H1 (cell line): Measurements from ENCODE around the gene SIPA1L2. TPM values are rescaled to one million over a fixed set of nuclear protein-coding genes. Genes with fewer than 3 reads are reported as not detected.

Source experiments
- CTCF ChIA-PET: fragments of 300-600 bp; sonication (Branson Sonifier 250); formaldehyde crosslinking; loops from one replicate; lab custom pipeline; 2021; ENCODE audit not compliant: partially characterized antibody; lab: Charles Lee
- POLR2A ChIA-PET: fragments of 300-600 bp; sonication (Branson Sonifier 250); formaldehyde crosslinking; loops from one replicate; lab custom pipeline; 2021; ENCODE audit warnings: inconsistent platforms; ENCODE audit not compliant: partially characterized antibody; lab: Charles Lee
- DNase-seq, 2 experiments: peaks; one replicate each; pipeline versions ENCODE4 v3.0.0 to v3.0.0-alpha.2; 2010 to 2022; ENCODE audit warnings: low spot score in 2 of 2, low read depth in 1 of 2, mixed read lengths in 1 of 2
- FAIRE-seq: peaks from 2 replicates; lab custom pipeline; 2011; peaks lifted over from hg19 to GRCh38; lab: Jason Lieb, UNC
- H2AFZ ChIP-seq: 2 replicates; pipeline ENCODE4 v1.8.1; 2012; ENCODE audit warnings: low read length, inconsistent platforms
- H2AK5ac ChIP-seq: 2 replicates; pipeline ENCODE4 v1.6.1; 2013; ENCODE audit warnings: low read depth, low read length
- H2BK120ac ChIP-seq: replicated peaks from 2 replicates; pipeline ENCODE3; 2013; ENCODE audit warnings: low read depth, low read length, inconsistent platforms
- H2BK12ac ChIP-seq: 2 replicates; pipeline ENCODE4 v1.6.1; 2013; ENCODE audit warnings: low read depth, low read length
- H2BK15ac ChIP-seq: 2 replicates; pipeline ENCODE4 v1.6.1; 2013; ENCODE audit warnings: low read length
- H2BK20ac ChIP-seq: 2 replicates; pipeline ENCODE4 v1.6.1; 2013; ENCODE audit warnings: low read length
- H2BK5ac ChIP-seq: 2 replicates; pipeline ENCODE4 v1.6.1; 2013; ENCODE audit warnings: low read depth, low read length
- H3K14ac ChIP-seq: 2 replicates; pipeline ENCODE4 v1.6.1; 2013; ENCODE audit warnings: inconsistent platforms; ENCODE audit not compliant: insufficient read length
- H3K18ac ChIP-seq: 2 replicates; pipeline ENCODE4 v1.6.1; 2013; ENCODE audit warnings: low read length; ENCODE audit errors: extremely low read depth
- H3K23ac ChIP-seq: 2 replicates; pipeline ENCODE4 v1.6.1; 2013; ENCODE audit warnings: inconsistent platforms; ENCODE audit not compliant: insufficient read length
- H3K23me2 ChIP-seq: 2 replicates; pipeline ENCODE4 v1.6.1; 2013; ENCODE audit warnings: low read depth, low read length
- H3K27ac ChIP-seq: 2 replicates; pipeline ENCODE4 v1.6.1; 2011; ENCODE audit warnings: low read depth, low read length, inconsistent platforms
- H3K27me3 ChIP-seq, 4 experiments: replicated peaks in 1 of 4; 1 replicate in 1 of 4; 2 replicates in 3 of 4; pipeline versions ENCODE4 v1.6.1 to v1.8.1; 2011 to 2013; ENCODE audit warnings: low read length in 3 of 4, mild to moderate bottlenecking in 3 of 4, inconsistent platforms in 2 of 4, mixed read lengths in 2 of 4, moderate library complexity in 1 of 4; ENCODE audit not compliant: control insufficient read depth in 3 of 4, insufficient read depth in 3 of 4; ENCODE audit errors: extremely low read depth in 1 of 4
- H3K36me3 ChIP-seq, 4 experiments: 2 replicates each; pipeline versions ENCODE4 v1.6.1 to v1.8.1; 2011 to 2013; ENCODE audit warnings: mild to moderate bottlenecking in 4 of 4, low read length in 3 of 4, moderate library complexity in 2 of 4, control low read depth in 1 of 4, inconsistent platforms in 1 of 4; ENCODE audit not compliant: insufficient read depth in 4 of 4, control insufficient read depth in 2 of 4
- H3K4ac ChIP-seq: replicated peaks from 2 replicates; pipeline ENCODE3; 2013; ENCODE audit warnings: low read length, low read depth, mixed read lengths, inconsistent platforms; ENCODE audit not compliant: insufficient read length
- H3K4me1 ChIP-seq, 4 experiments: replicated peaks in 1 of 4; 1 replicate in 1 of 4; 2 replicates in 3 of 4; pipeline versions ENCODE4 v1.6.1 to v1.8.1; 2011 to 2013; ENCODE audit warnings: low read length in 3 of 4, inconsistent platforms in 2 of 4, mixed read lengths in 1 of 4; ENCODE audit not compliant: insufficient read depth in 4 of 4, control insufficient read depth in 3 of 4
- H3K4me2 ChIP-seq, 2 experiments: 2 replicates each; pipeline versions ENCODE4 v1.6.1 to v1.8.1; 2011 to 2013; ENCODE audit warnings: low read depth in 2 of 2, low read length in 2 of 2, control low read depth in 1 of 2, inconsistent platforms in 1 of 2, mild to moderate bottlenecking in 1 of 2; ENCODE audit not compliant: insufficient read depth in 1 of 2
- H3K4me3 ChIP-seq, 4 experiments: fragments of 200-600, 300-600 bp in 1 of 4; sonication (generic), shearing (Covaris generic), sonication (Bioruptor Twin) in 1 of 4; 2 replicates each; pipeline versions ENCODE4 v1.5.1 to v1.8.1; 2011 to 2016; ENCODE audit warnings: low read length in 4 of 4, low read depth in 3 of 4, control low read depth in 2 of 4, inconsistent platforms in 2 of 4, mild to moderate bottlenecking in 2 of 4, mixed read lengths in 1 of 4, moderate library complexity in 1 of 4; ENCODE audit not compliant: insufficient read depth in 2 of 4; ENCODE audit errors: extremely low read depth in 1 of 4
- H3K56ac ChIP-seq: replicated peaks from 2 replicates; pipeline ENCODE3; 2013; ENCODE audit warnings: low read depth, mild to moderate bottlenecking, mixed read lengths, low read length, inconsistent platforms; ENCODE audit not compliant: insufficient read length
- H3K79me1 ChIP-seq: 2 replicates; pipeline ENCODE4 v1.6.1; 2013; ENCODE audit warnings: low read depth, low read length, control low read depth
- H3K79me2 ChIP-seq, 2 experiments: 2 replicates each; pipeline versions ENCODE4 v1.6.1 to v1.8.1; 2012 to 2013; ENCODE audit warnings: low read length in 2 of 2, mild to moderate bottlenecking in 2 of 2, inconsistent platforms in 1 of 2; ENCODE audit not compliant: insufficient read depth in 2 of 2, control insufficient read depth in 1 of 2
- H3K9ac ChIP-seq, 4 experiments: replicated peaks in 1 of 4; 1 replicate in 1 of 4; 2 replicates in 3 of 4; pipeline versions ENCODE4 v1.6.1 to v1.8.1; 2011 to 2013; ENCODE audit warnings: low read depth in 3 of 4, low read length in 3 of 4, control low read depth in 2 of 4, mild to moderate bottlenecking in 2 of 4, moderate library complexity in 2 of 4, inconsistent platforms in 1 of 4; ENCODE audit errors: extremely low read depth in 1 of 4
- H3K9me3 ChIP-seq, 2 experiments: 2 replicates each; pipeline versions ENCODE4 v1.6.1 to v1.8.1; 2012 to 2013; ENCODE audit warnings: mild to moderate bottlenecking in 2 of 2, moderate library complexity in 2 of 2, control low read depth in 1 of 2, inconsistent platforms in 1 of 2, low read depth in 1 of 2, low read length in 1 of 2, mixed read lengths in 1 of 2; ENCODE audit not compliant: insufficient read depth in 2 of 2
- H4K20me1 ChIP-seq, 2 experiments: replicated peaks in 1 of 2; 2 replicates each; pipeline versions ENCODE3 to v1.8.1; 2011 to 2013; ENCODE audit warnings: inconsistent platforms in 2 of 2, low read length in 2 of 2, mild to moderate bottlenecking in 1 of 2; ENCODE audit not compliant: insufficient read depth in 2 of 2, control insufficient read depth in 1 of 2
- H4K5ac ChIP-seq: 2 replicates; pipeline ENCODE4 v1.6.1; 2013; ENCODE audit warnings: low read length, low read depth, mixed read lengths, inconsistent platforms; ENCODE audit not compliant: insufficient read length
- H4K8ac ChIP-seq: 2 replicates; pipeline ENCODE4 v1.8.0; 2013; ENCODE audit warnings: mild to moderate bottlenecking, moderate library complexity, low read length, inconsistent platforms; ENCODE audit not compliant: insufficient read depth; ENCODE audit errors: extremely low read depth
- H4K91ac ChIP-seq: replicated peaks from 2 replicates; pipeline ENCODE3; 2013; ENCODE audit warnings: low read length, mixed read lengths, inconsistent platforms; ENCODE audit not compliant: insufficient read length
- KDM1A ChIP-seq: fragments of 200-600, 300-600 bp; sonication (generic); IDR thresholded peaks from 2 replicates; pipeline ENCODE4 v1.7.1; 2016; ENCODE audit warnings: mild to moderate bottlenecking, low read length, borderline replicate concordance
- PHF8 ChIP-seq: fragments of 200-600 bp; sonication (generic); conservative IDR thresholded peaks from 2 replicates; pipeline ENCODE4 v1.7.1; 2012; ENCODE audit warnings: low read depth, mild to moderate bottlenecking, inconsistent platforms, low read length, moderate library complexity
- POLR2AphosphoS5 ChIP-seq: IDR thresholded peaks from 2 replicates; pipeline ENCODE4 v1.6.1; 2011; ENCODE audit warnings: low read depth, low read length
- WGBS, 2 experiments: shearing (Covaris generic) in 1 of 2; methylation state at CpG; one replicate each; pipeline versions ENCODE4 v1.1.6 to v1.1.7; 2013 to 2015; ENCODE audit warnings: low lambda C conversion rate in 2 of 2, mixed read lengths in 2 of 2, inconsistent platforms in 1 of 2, low coverage in 1 of 2, missing lambda C conversion rate in 1 of 2; ENCODE audit not compliant: insufficient replicate concordance in 2 of 2, insufficient coverage in 1 of 2, insufficient read length in 1 of 2; ENCODE audit errors: extremely low coverage in 1 of 2, missing lambda C conversion rate in 1 of 2; 5-methylcytosine and 5-hydroxymethylcytosine counted together
- polyA plus RNA-seq, 7 experiments: library from polyadenylated mRNA; depleted of rRNA in 3 of 7; stranded (reverse) in 5 of 7; unstranded in 2 of 7; fragments of >200 nt in 5 of 7; fragments of 200-250 nt in 2 of 7; gene quantifications; 1 replicate in 5 of 7; 2 replicates in 1 of 7; 4 replicates in 1 of 7; pipeline versions ENCODE4 v1.2.1 to v1.2.3, GENCODE V29; 2011 to 2013; ENCODE audit warnings: missing spikeins in 2 of 7, mixed read lengths in 2 of 7
- total RNA-seq: library from RNA; stranded (reverse); fragmentation: NEBNext Ultra II Directional; extraction: Animal tissue kit (Norgen Biotek cat#: 25700); gene quantifications from 2 replicates; pipeline ENCODE4 v1.2.1, GENCODE V29; 2021
- TF ChIP-seq, protein P1 (sequence below): IDR thresholded peaks from 2 replicates; pipeline ENCODE4 v1.6.1; 2011; ENCODE audit warnings: low read depth, mild to moderate bottlenecking, low read length; ENCODE audit not compliant: insufficient read depth
- TF ChIP-seq, protein P2 (sequence below): IDR thresholded peaks from 2 replicates; pipeline ENCODE4 v1.6.1; 2012; ENCODE audit warnings: low read length, inconsistent platforms

The SIPA1L2 gene
- total and polyA plus RNA-seq, 2 of the 8 experiments (the other 6 are each of a cell fraction or from before 2014, with no cell fraction given) = 7.7 to 13.2 TPM

DNA sequence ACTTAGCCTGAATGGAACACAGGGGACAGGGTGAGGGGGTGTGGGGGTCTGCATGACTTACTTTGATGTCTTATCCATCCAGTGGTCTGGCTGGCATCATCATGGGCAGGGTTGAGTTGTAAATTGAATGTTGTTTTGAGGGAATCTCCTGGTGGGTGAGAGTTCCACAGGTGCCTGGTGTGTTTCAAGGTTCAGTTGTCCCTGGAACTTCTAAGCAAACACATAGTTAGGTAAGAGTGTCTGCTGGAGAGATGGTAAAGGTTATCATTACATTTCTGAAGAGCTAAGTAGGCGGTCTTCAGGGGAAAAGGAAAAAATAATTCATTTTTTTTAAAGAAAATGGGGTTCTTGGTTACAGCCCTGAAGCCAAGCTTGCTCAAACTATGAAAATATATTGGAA lies 46.0 kb upstream of the SIPA1L2 start:
- Histone ChIP-seq H4K20me1 (no peaks in the 10 kb centered on the region), H2AK5ac (no peak overlapping the region), H3K4me1 (peaks cover 0 to 3% (median 0%) of the 10 kb centered on the region in 4 experiments; a peak in 1 of 7 replicates), H4K5ac (no peak overlapping the region), H3K23ac (no peak overlapping the region), H3K79me1 (no peaks in the 10 kb centered on the region), H2BK5ac (no peak overlapping the region), H3K18ac (no peak overlapping the region), H2BK15ac (no peak overlapping the region), H2AFZ (no peak overlapping the region), H3K14ac (no peak overlapping the region), H3K27me3 (no peaks in the 10 kb centered on the region; a peak in 1 of 7 replicates), H3K79me2 (no peaks in the 10 kb centered on the region), H2BK120ac (no peak overlapping the region), H2BK20ac (no peak overlapping the region), H4K8ac (no peak overlapping the region), H3K9me3 (no peaks in the 10 kb centered on the region), H3K4ac (no peak overlapping the region), H3K23me2 (no peaks in the 10 kb centered on the region), H3K4me3 (no peak overlapping the region), H3K56ac (no peak overlapping the region), H2BK12ac (no peak overlapping the region), H4K91ac (no peak overlapping the region), H3K36me3 (no peaks in the 10 kb centered on the region), H3K4me2 (no peak overlapping the region), H3K27ac (no peak overlapping the region), H3K9ac (no peak overlapping the region)
- 79% methylated on average over 1 of the region's 1 CpG; no CpG with 5 or more reads in 1 of the 2 experiments for WGBS, 2 experiments
- FAIRE-seq (no peak), DNase-seq (no peak)
- POLR2A ChIA-PET = no interaction called here
- CTCF ChIA-PET = interaction anchor here (0.9 to 1.5 kb wide), 4 partner anchors 18 to 204 kb away, joined by 3 to 4 read pairs (median 3); no protein-coding TSS in a partner anchor
- TF ChIP-seq, protein P1, sequence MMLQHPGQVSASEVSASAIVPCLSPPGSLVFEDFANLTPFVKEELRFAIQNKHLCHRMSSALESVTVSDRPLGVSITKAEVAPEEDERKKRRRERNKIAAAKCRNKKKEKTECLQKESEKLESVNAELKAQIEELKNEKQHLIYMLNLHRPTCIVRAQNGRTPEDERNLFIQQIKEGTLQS = no peak
- TF ChIP-seq KDM1A (no peak), POLR2AphosphoS5 (no peak), PHF8 (no peak)
- TF ChIP-seq, protein P2, sequence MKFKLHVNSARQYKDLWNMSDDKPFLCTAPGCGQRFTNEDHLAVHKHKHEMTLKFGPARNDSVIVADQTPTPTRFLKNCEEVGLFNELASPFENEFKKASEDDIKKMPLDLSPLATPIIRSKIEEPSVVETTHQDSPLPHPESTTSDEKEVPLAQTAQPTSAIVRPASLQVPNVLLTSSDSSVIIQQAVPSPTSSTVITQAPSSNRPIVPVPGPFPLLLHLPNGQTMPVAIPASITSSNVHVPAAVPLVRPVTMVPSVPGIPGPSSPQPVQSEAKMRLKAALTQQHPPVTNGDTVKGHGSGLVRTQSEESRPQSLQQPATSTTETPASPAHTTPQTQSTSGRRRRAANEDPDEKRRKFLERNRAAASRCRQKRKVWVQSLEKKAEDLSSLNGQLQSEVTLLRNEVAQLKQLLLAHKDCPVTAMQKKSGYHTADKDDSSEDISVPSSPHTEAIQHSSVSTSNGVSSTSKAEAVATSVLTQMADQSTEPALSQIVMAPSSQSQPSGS = no peak
